Mesenchymal stem cell (in vitro differentiated cells and primary cell): ENCODE results near the gene KCNH1.
A peak's percentile ranks its signal among the peaks of the same experiment; 100 is the strongest.
"Not testable (repeated sequence)": the region's sequence is repeated elsewhere in the genome, so short reads cannot be mapped to it uniquely, and the experiment has no call there.

Source experiments
- DNase-seq: peaks from one replicate; pipeline ENCODE4 v3.0.0-alpha.2; 2013
- H2AFZ ChIP-seq: one replicate; pipeline ENCODE4 v1.6.1; 2013; ENCODE audit warnings: low read depth, mild to moderate bottlenecking, control low read depth, inconsistent platforms, low read length, moderate library complexity
- H2AK5ac ChIP-seq: 2 replicates; pipeline ENCODE4 v1.6.1; 2013; ENCODE audit warnings: low read length, moderate library complexity, mild to moderate bottlenecking, inconsistent platforms; ENCODE audit not compliant: severe bottlenecking
- H2BK120ac ChIP-seq: one replicate; pipeline ENCODE4 v1.6.1; 2013; ENCODE audit warnings: low read depth, mild to moderate bottlenecking, inconsistent platforms, low read length, moderate library complexity
- H2BK12ac ChIP-seq, 2 experiments: one replicate each; pipeline ENCODE4 v1.6.1; 2013; ENCODE audit warnings: inconsistent platforms in 2 of 2, low read length in 2 of 2, mild to moderate bottlenecking in 2 of 2, moderate library complexity in 2 of 2, control low read depth in 1 of 2
- H2BK15ac ChIP-seq: one replicate; pipeline ENCODE4 v1.6.1; 2013; ENCODE audit warnings: mild to moderate bottlenecking, low read depth, inconsistent platforms; ENCODE audit not compliant: poor library complexity, severe bottlenecking
- H2BK5ac ChIP-seq: 2 replicates; pipeline ENCODE4 v1.6.1; 2013; ENCODE audit warnings: low read depth, mild to moderate bottlenecking, low read length, control low read depth, inconsistent platforms; ENCODE audit not compliant: poor library complexity, severe bottlenecking
- H3K14ac ChIP-seq, 2 experiments: one replicate each; pipeline ENCODE4 v1.6.1; 2013; ENCODE audit warnings: inconsistent platforms in 2 of 2, low read length in 2 of 2, control low read depth in 1 of 2, mild to moderate bottlenecking in 1 of 2, moderate library complexity in 1 of 2
- H3K18ac ChIP-seq, 2 experiments: one replicate each; pipeline ENCODE4 v1.6.1; 2013; ENCODE audit warnings: inconsistent platforms in 2 of 2, low read length in 2 of 2, control low read depth in 1 of 2, low read depth in 1 of 2, mild to moderate bottlenecking in 1 of 2
- H3K23ac ChIP-seq, 2 experiments: one replicate each; pipeline ENCODE4 v1.6.1; 2013; ENCODE audit warnings: inconsistent platforms in 2 of 2, low read length in 2 of 2, mild to moderate bottlenecking in 2 of 2, moderate library complexity in 2 of 2, control low read depth in 1 of 2
- H3K27ac ChIP-seq: 2 replicates; pipeline ENCODE4 v1.5.1; 2013; ENCODE audit warnings: mild to moderate bottlenecking, moderate library complexity, low read length, control low read depth, inconsistent platforms; ENCODE audit not compliant: poor library complexity, severe bottlenecking
- H3K27me3 ChIP-seq, 2 experiments: 2 replicates each; pipeline versions ENCODE4 v1.6.1 to v1.7.0; 2013; ENCODE audit warnings: low read length in 2 of 2, mild to moderate bottlenecking in 2 of 2, moderate library complexity in 2 of 2, control low read depth in 1 of 2, inconsistent platforms in 1 of 2; ENCODE audit not compliant: control insufficient read depth in 1 of 2, insufficient read depth in 1 of 2
- H3K36me3 ChIP-seq, 2 experiments: 2 replicates each; pipeline versions ENCODE4 v1.6.1 to v1.7.0; 2013; ENCODE audit warnings: low read length in 2 of 2, control low read depth in 1 of 2, inconsistent platforms in 1 of 2, low read depth in 1 of 2, mild to moderate bottlenecking in 1 of 2; ENCODE audit not compliant: insufficient read depth in 2 of 2, control insufficient read depth in 1 of 2
- H3K4ac ChIP-seq, 2 experiments: one replicate each; pipeline ENCODE4 v1.6.1; 2013; ENCODE audit warnings: inconsistent platforms in 2 of 2, low read length in 2 of 2, mild to moderate bottlenecking in 2 of 2, moderate library complexity in 2 of 2, control low read depth in 1 of 2, low read depth in 1 of 2
- H3K4me1 ChIP-seq: 2 replicates; pipeline ENCODE4 v1.6.1; 2013; ENCODE audit warnings: low read depth, low read length, control low read depth; ENCODE audit not compliant: control insufficient read depth, insufficient read depth
- H3K4me2 ChIP-seq: 2 replicates; pipeline ENCODE4 v1.6.1; 2013; ENCODE audit warnings: low read length, mild to moderate bottlenecking, inconsistent platforms; ENCODE audit not compliant: poor library complexity, severe bottlenecking
- H3K4me3 ChIP-seq, 2 experiments: 2 replicates each; pipeline versions ENCODE4 v1.5.1 to v1.7.0; 2013; ENCODE audit warnings: low read length in 2 of 2, mild to moderate bottlenecking in 2 of 2, control low read depth in 1 of 2, low read depth in 1 of 2; ENCODE audit not compliant: insufficient read depth in 1 of 2
- H3K79me1 ChIP-seq: replicated peaks from 2 replicates; pipeline ENCODE4 v1.6.1; 2013; ENCODE audit warnings: mild to moderate bottlenecking, control low read depth, low read length, inconsistent platforms; ENCODE audit not compliant: poor library complexity, severe bottlenecking
- H3K9ac ChIP-seq: 2 replicates; pipeline ENCODE4 v1.7.0; 2013; ENCODE audit warnings: mild to moderate bottlenecking, low read length, moderate library complexity
- H3K9me3 ChIP-seq: 2 replicates; pipeline ENCODE4 v1.7.0; 2013; ENCODE audit warnings: mild to moderate bottlenecking, low read length; ENCODE audit not compliant: control insufficient read depth
- H4K8ac ChIP-seq: one replicate; pipeline ENCODE4 v1.6.1; 2013; ENCODE audit warnings: inconsistent platforms, mild to moderate bottlenecking, low read length, moderate library complexity
- H4K91ac ChIP-seq: one replicate; pipeline ENCODE4 v1.6.1; 2013; ENCODE audit warnings: mild to moderate bottlenecking, low read length, inconsistent platforms
- WGBS: methylation state at CpG from one replicate; pipeline ENCODE4 v1.1.7; 2013; ENCODE audit warnings: mixed read lengths; 5-methylcytosine and 5-hydroxymethylcytosine counted together

The KCNH1 gene

DNA sequence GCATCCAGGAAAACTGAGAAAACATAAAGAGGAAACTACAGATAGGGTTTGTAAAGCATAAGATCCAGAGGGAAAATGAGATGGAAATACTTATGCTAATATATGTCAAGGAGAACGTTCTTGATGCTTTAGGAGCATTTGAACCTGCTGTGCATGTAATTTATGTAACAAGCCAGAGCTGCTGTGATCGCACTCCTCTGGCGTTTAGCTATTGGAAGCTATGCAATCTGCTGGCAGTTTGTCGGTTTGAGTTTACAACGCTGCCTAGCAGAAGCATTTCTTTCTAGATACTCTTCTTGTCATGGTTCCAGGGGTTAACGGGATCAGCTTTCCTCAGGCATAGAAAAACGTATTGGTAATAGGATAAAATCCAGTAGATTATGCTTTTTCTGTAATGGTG, 182.7 kb downstream of the KCNH1 start:
- Histone ChIP-seq H3K14ac (no peak overlapping the region), H2AFZ (no peak overlapping the region), H3K9ac (no peak overlapping the region), H3K27ac (no peak overlapping the region), H2BK12ac (no peak overlapping the region), H2BK15ac (no peak overlapping the region), H4K8ac (no peak overlapping the region), H3K79me1 (peaks cover 3% of the 10 kb centered on the region), H3K4me1 (peaks cover 2% of the 10 kb centered on the region), H2BK120ac (no peak overlapping the region), H3K4ac (no peak overlapping the region), H3K18ac (no peak overlapping the region), H3K9me3 (no peaks in the 10 kb centered on the region), H4K91ac (no peak overlapping the region), H3K36me3 (no peaks in the 10 kb centered on the region), H3K23ac (no peak overlapping the region), H3K4me2 (no peak overlapping the region), H3K4me3 (no peak overlapping the region), H3K27me3 (no peaks in the 10 kb centered on the region), H2AK5ac (peak overlapping the region; percentile 87), H2BK5ac (no peak overlapping the region)
- no peak for DNase-seq
- WGBS: 76% methylated on average over 5 of the region's 7 CpGs

DNA sequence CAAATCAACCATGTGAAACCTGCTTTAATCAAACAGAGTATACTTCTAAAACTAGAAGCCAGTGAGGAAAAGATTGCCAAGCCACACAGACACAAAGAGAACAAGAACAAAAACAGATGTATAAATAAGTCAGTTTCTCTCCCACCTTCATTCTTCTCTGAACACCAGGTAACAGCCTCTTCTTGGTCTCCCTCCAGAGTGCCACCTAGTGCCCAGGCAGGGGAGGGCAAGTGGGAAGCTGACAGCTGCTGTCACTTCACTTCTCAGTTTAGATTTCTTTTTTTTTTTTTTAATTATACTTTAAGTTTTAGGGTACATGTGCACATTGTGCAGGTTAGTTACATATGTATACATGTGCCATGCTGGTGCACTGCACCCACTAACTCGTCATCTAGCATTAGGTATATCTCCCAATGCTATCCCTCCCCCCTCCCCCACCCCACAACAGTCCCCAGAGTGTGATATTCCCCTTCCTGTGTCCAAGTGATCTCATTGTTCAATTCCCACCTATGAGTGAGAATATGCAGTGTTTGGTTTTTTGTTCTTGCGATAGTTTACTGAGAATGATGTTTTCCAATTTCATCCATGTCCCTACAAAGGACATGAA, 183.9 kb downstream of the KCNH1 start:
- H3K9me3 ChIP-seq, H3K79me1 ChIP-seq, H3K27me3 ChIP-seq, H2BK15ac ChIP-seq, H2AFZ ChIP-seq, H2BK5ac ChIP-seq, H3K23ac ChIP-seq, H2AK5ac ChIP-seq, H3K27ac ChIP-seq, H4K91ac ChIP-seq, H3K36me3 ChIP-seq, H2BK120ac ChIP-seq, H3K14ac ChIP-seq, H3K9ac ChIP-seq, H3K4me3 ChIP-seq, H3K4me2 ChIP-seq, H3K4ac ChIP-seq, H3K18ac ChIP-seq, H4K8ac ChIP-seq, H2BK12ac ChIP-seq, H3K4me1 ChIP-seq: not testable (repeated sequence)
- peak; percentile 7 for DNase-seq
- WGBS: no CpG with 5 or more reads among the region's 2 CpGs

DNA sequence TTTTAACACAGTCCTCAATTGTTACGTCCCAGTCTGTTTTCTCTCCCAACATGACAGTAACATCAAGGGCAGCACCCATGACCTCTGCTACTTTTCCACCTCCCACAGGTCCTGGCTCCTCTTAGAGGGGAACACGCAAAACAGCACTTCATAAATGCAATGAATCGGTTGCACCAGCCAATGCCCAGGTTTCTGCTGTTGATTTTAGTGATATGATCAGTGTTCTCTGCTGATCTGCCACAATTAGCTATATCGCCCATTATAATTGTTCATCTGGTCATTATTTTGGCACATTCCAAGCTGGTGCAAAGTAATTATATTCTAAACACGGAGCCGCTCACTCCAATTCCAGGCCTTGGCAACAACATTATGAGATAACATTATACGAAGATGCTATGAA, 184.5 kb downstream of the KCNH1 start:
- no peak overlapping the region for H2BK120ac ChIP-seq
- H3K27me3 ChIP-seq: no peaks in the 10 kb centered on the region
- H3K4ac ChIP-seq: no peak overlapping the region
- no peak overlapping the region for H3K18ac ChIP-seq
- no peak overlapping the region for H4K91ac ChIP-seq
- H3K9ac ChIP-seq: no peak overlapping the region
- H2AK5ac ChIP-seq: no peak overlapping the region
- no peak overlapping the region for H2BK12ac ChIP-seq
- peaks cover 6% of the 10 kb centered on the region for H3K79me1 ChIP-seq
- H3K4me2 ChIP-seq: no peak overlapping the region
- H3K36me3 ChIP-seq: no peaks in the 10 kb centered on the region
- no peak overlapping the region for H4K8ac ChIP-seq
- WGBS: 79% methylated on average over 5 of the region's 7 CpGs
- H3K14ac ChIP-seq: no peak overlapping the region
- H3K4me3 ChIP-seq: no peak overlapping the region
- H3K4me1 ChIP-seq: peaks cover 2% of the 10 kb centered on the region
- DNase-seq: no peak
- H3K23ac ChIP-seq: no peak overlapping the region
- no peak overlapping the region for H2BK5ac ChIP-seq
- H2AFZ ChIP-seq: no peak overlapping the region
- no peaks in the 10 kb centered on the region for H3K9me3 ChIP-seq
- H3K27ac ChIP-seq: no peak overlapping the region
- no peak overlapping the region for H2BK15ac ChIP-seq

DNA sequence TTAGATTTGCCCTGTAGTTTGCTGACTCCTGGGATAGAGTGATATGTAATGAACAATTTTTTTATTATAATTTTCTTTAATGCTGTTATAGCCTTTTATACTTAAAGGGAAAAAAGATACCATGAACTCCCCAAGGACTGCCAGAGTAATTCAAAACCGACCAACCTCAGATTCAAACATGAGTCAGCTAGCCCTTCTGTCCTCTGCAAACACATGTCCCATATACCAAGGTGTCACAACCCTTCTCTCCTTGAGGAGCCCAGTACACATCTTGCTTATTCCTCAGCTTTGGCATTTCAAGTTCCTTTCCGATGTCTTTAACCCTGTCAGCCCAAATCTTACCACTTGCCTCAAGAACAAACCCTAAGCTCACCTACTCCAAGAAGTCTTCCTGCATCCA, 184.9 kb downstream of the KCNH1 start:
- no peak overlapping the region for H3K4me3 ChIP-seq
- peaks cover 9% of the 10 kb centered on the region for H3K79me1 ChIP-seq
- H2BK5ac ChIP-seq: no peak overlapping the region
- no peak overlapping the region for H4K8ac ChIP-seq
- no peak overlapping the region for H3K23ac ChIP-seq
- H3K27me3 ChIP-seq: no peaks in the 10 kb centered on the region
- no peak overlapping the region for H4K91ac ChIP-seq
- no peak overlapping the region for H3K18ac ChIP-seq
- H2BK12ac ChIP-seq: no peak overlapping the region
- WGBS: 68% methylated on average over 2 of the region's 2 CpGs
- H3K4me2 ChIP-seq: no peak overlapping the region
- H3K4ac ChIP-seq: no peak overlapping the region
- peaks cover 2% of the 10 kb centered on the region for H3K4me1 ChIP-seq
- H2BK15ac ChIP-seq: no peak overlapping the region
- H2BK120ac ChIP-seq: no peak overlapping the region
- H3K27ac ChIP-seq: no peak overlapping the region
- no peak overlapping the region for H2AK5ac ChIP-seq
- DNase-seq: no peak
- no peaks in the 10 kb centered on the region for H3K9me3 ChIP-seq
- H3K9ac ChIP-seq: no peak overlapping the region
- H2AFZ ChIP-seq: no peak overlapping the region
- H3K36me3 ChIP-seq: no peaks in the 10 kb centered on the region
- no peak overlapping the region for H3K14ac ChIP-seq
